ENCODE data around the gene UBE2R2. TPM values are rescaled to one million over a fixed set of nuclear protein-coding genes. Genes with fewer than 3 reads are reported as not detected.

The UBE2R2 gene
- total and polyA plus RNA-seq, 2 donors: 13.6 to 30.1 TPM

DNA sequence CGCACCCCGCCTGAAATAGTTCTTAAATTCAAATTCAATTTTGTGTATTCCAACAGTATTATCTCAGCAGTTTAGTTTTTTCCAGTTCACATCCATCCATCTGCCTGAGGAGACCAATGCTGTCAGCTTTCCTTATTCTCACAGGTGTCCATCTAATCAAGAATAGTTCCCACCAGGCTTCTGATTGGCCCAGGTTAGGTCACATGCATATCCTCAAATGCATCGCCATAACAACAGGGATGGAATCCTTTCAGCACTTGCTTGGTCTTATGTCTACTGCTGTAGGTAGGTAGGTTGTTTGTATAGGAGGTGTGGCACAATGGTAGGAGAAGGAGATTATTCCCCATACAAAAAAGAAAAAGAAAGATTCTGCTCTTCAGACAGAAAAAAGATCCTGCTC is 91.2 kb downstream of the UBE2R2 start:
- Histone ChIP-seq H3K4me1 (ENCODE audit: control insufficient read depth in 2 of 2, insufficient read depth in 2 of 2, low read length in 2 of 2) (no peaks in the 10 kb centered on the region), H3K4me3 (ENCODE audit: low read length in 2 of 2) (no peak overlapping the region), H3K27ac (ENCODE audit: low read depth in 1 of 2, low read length in 1 of 2) (no peak overlapping the region), H3K9me3 (ENCODE audit: control insufficient read depth in 2 of 2, insufficient read depth in 1 of 2, low read length in 1 of 2) (no peaks in the 10 kb centered on the region), H3K36me3 (ENCODE audit: control insufficient read depth in 2 of 2, insufficient read depth in 2 of 2, low read length in 1 of 2) (peaks cover 8 to 47% of the 10 kb centered on the region in 2 donors), H3K27me3 (ENCODE audit: control insufficient read depth in 2 of 2, insufficient read depth in 1 of 2, low read length in 1 of 2) (no peaks in the 10 kb centered on the region)
- 96% methylated on average over 3 of the region's 3 CpGs for WGBS
- no peak for DNase-seq (ENCODE audit: low read depth in 6 of 9, low spot score in 9 of 9)

DNA sequence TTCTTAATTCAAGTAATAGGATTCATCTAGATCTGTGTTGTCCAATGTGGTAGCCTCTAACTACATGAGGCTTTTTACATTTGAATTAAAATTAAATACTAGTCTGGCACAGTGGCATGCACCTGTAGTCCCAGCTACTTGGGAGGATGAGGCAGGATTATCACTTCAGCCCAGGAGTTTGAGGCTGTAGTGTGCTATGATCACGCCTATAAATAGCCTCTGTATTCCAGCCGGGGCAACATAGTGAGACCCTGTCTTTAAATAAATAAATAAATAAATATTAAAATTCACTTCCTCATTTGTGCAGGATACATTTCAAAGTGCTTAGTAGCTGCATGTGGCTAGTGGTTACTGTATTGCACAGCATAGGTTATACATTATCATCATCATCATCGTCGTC is 91.8 kb downstream of the UBE2R2 start:
- WGBS: 98% methylated on average over 4 of the region's 4 CpGs
- Histone ChIP-seq H3K27ac (ENCODE audit: low read depth in 1 of 2, low read length in 1 of 2) (no peak overlapping the region), H3K4me3 (ENCODE audit: low read length in 2 of 2) (no peak overlapping the region), H3K9me3 (ENCODE audit: control insufficient read depth in 2 of 2, insufficient read depth in 1 of 2, low read length in 1 of 2) (no peaks in the 10 kb centered on the region), H3K27me3 (ENCODE audit: control insufficient read depth in 2 of 2, insufficient read depth in 1 of 2, low read length in 1 of 2) (no peaks in the 10 kb centered on the region), H3K36me3 (ENCODE audit: control insufficient read depth in 2 of 2, insufficient read depth in 2 of 2, low read length in 1 of 2) (peaks cover 11 to 50% of the 10 kb centered on the region in 2 donors), H3K4me1 (ENCODE audit: control insufficient read depth in 2 of 2, insufficient read depth in 2 of 2, low read length in 2 of 2) (no peaks in the 10 kb centered on the region)
- no peak for DNase-seq (ENCODE audit: low read depth in 6 of 9, low spot score in 9 of 9)

DNA sequence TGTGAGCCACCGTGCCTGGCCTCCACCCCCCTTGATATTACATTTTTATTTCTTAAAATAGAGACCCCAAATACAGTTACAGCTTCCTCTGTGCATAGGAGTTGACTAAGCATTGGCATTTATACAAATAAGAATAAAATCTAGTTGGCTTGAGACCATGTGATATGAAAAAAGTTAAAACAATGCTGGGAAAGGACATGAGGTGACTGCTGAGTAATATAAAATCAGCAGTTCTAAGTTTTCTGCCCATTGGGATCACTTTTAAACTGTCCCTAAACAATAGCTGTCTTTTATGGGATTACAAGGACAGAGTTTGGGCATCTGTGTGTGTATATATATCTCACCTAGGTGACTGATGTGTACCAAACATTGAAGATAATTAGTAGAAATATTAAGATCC is 96.6 kb downstream of the UBE2R2 start:
- Histone ChIP-seq H3K36me3 (ENCODE audit: control insufficient read depth in 2 of 2, insufficient read depth in 2 of 2, low read length in 1 of 2) (peaks cover 40 to 60% of the 10 kb centered on the region in 2 donors), H3K4me1 (ENCODE audit: control insufficient read depth in 2 of 2, insufficient read depth in 2 of 2, low read length in 2 of 2) (no peaks in the 10 kb centered on the region), H3K27ac (ENCODE audit: low read depth in 1 of 2, low read length in 1 of 2) (no peak overlapping the region), H3K4me3 (ENCODE audit: low read length in 2 of 2) (no peak overlapping the region), H3K27me3 (ENCODE audit: control insufficient read depth in 2 of 2, insufficient read depth in 1 of 2, low read length in 1 of 2) (no peaks in the 10 kb centered on the region), H3K9me3 (ENCODE audit: control insufficient read depth in 2 of 2, insufficient read depth in 1 of 2, low read length in 1 of 2) (no peaks in the 10 kb centered on the region)
- WGBS: 100% methylated on average over 1 of the region's 1 CpG
- DNase-seq (ENCODE audit: low read depth in 6 of 9, low spot score in 9 of 9): no peak

DNA sequence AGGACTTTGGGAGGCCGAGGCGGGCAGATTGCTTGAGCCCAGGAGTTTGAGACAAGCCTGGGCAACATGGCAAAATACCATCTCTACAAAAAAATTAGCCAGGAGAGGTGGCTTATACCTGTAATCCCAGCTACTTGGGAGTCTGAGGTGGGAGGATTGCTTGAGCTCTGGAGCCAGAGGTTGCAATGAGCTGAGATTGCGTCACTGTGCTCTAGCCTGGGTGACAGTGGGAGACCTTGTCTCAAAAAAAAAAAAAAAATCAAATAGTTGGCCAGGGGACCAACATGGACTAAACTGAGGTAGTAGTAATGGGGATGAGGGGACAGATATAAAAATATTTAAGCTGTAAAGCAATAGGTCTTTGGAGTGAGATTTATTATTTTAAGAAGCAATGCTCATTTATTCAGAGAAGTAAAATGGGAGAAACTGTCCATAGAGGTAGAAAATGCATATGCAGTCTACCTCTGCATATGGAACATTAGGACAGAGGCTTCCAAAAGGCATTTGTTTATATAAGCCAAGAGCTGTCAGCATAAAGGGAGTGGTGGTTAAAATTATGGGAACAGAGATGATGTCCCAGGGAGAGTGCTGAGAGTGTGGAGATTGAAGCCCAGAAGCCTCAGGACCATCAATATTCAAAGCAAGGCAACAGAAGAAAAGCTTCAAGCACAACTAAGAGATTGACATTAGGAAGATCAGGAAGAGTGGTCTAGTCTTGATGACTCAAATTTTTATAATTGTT is 98.1 kb downstream of the UBE2R2 start:
- Histone ChIP-seq H3K27ac (ENCODE audit: low read depth in 1 of 2, low read length in 1 of 2) (no peak overlapping the region), H3K27me3 (ENCODE audit: control insufficient read depth in 2 of 2, insufficient read depth in 1 of 2, low read length in 1 of 2) (no peaks in the 10 kb centered on the region), H3K4me1 (ENCODE audit: control insufficient read depth in 2 of 2, insufficient read depth in 2 of 2, low read length in 2 of 2) (no peaks in the 10 kb centered on the region), H3K4me3 (ENCODE audit: low read length in 2 of 2) (no peak overlapping the region), H3K9me3 (ENCODE audit: control insufficient read depth in 2 of 2, insufficient read depth in 1 of 2, low read length in 1 of 2) (no peaks in the 10 kb centered on the region), H3K36me3 (ENCODE audit: control insufficient read depth in 2 of 2, insufficient read depth in 2 of 2, low read length in 1 of 2) (peaks cover 48 to 68% of the 10 kb centered on the region in 2 donors)
- DNase-seq (ENCODE audit: low read depth in 6 of 9, low spot score in 9 of 9): no peak
- WGBS: 98% methylated on average over 3 of the region's 3 CpGs

DNA sequence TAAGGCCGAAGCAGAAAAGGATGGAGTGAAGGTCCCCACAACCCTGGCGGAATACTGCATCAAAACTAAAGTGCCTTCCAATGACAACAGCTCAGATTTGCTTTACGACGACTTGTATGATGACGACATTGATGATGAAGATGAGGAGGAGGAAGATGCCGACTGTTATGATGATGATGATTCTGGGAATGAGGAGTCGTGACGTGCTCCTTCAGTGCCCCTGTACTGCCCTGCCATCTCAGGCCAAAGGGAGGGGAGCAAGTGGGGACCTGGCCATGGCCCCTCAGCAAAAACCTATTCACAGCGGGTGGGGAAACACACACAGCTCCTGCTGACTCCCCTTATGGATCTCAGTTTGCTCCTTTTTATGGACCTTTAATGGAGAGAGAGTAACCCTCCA is 100.1 kb downstream of the UBE2R2 start:
- Histone ChIP-seq H3K9me3 (ENCODE audit: control insufficient read depth in 2 of 2, insufficient read depth in 1 of 2, low read length in 1 of 2) (no peaks in the 10 kb centered on the region), H3K36me3 (ENCODE audit: control insufficient read depth in 2 of 2, insufficient read depth in 2 of 2, low read length in 1 of 2) (peaks cover 63 to 84% of the 10 kb centered on the region in 2 donors), H3K27me3 (ENCODE audit: control insufficient read depth in 2 of 2, insufficient read depth in 1 of 2, low read length in 1 of 2) (no peaks in the 10 kb centered on the region), H3K4me1 (ENCODE audit: control insufficient read depth in 2 of 2, insufficient read depth in 2 of 2, low read length in 2 of 2) (no peaks in the 10 kb centered on the region), H3K27ac (ENCODE audit: low read depth in 1 of 2, low read length in 1 of 2) (no peak overlapping the region), H3K4me3 (ENCODE audit: low read length in 2 of 2) (no peak overlapping the region)
- no peak for DNase-seq (ENCODE audit: low read depth in 6 of 9, low spot score in 9 of 9)
- WGBS: 98% methylated on average over 9 of the region's 9 CpGs

DNA sequence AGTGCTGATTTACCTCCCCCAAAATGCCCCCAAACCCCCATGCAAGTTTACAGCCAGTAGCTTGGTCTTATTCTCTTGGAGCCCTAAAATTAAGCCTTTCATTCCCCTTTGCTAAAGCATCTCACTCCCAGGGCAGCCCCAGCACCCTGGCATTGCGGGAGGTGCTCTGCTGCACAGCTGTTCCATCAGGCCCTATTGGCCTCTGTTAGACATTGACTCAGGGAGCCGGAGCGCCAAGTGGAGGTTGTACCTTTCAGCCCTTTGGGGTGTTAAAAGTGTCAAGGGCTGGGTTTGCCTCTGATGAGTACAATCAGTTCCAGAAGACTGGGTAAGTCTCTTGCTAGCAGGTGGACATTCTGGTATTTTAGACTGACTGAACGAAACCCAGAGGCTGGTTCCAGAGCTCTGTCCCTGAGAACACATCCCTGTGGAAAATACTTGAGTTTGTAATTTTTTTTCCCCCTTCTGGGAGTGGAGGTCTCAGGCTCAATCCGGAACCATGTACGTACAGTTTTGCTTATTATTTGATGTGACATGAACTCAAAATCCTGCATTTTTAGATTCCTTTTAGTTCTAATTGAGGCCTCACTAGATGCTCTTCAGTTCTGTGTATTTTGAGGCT is 102.4 kb downstream of the UBE2R2 start:
- Histone ChIP-seq H3K36me3 (ENCODE audit: control insufficient read depth in 2 of 2, insufficient read depth in 2 of 2, low read length in 1 of 2) (peaks cover 76 to 88% of the 10 kb centered on the region in 2 donors), H3K9me3 (ENCODE audit: control insufficient read depth in 2 of 2, insufficient read depth in 1 of 2, low read length in 1 of 2) (no peaks in the 10 kb centered on the region), H3K27me3 (ENCODE audit: control insufficient read depth in 2 of 2, insufficient read depth in 1 of 2, low read length in 1 of 2) (no peaks in the 10 kb centered on the region), H3K27ac (ENCODE audit: low read depth in 1 of 2, low read length in 1 of 2) (no peak overlapping the region), H3K4me3 (ENCODE audit: low read length in 2 of 2) (no peak overlapping the region), H3K4me1 (ENCODE audit: control insufficient read depth in 2 of 2, insufficient read depth in 2 of 2, low read length in 2 of 2) (no peaks in the 10 kb centered on the region)
- 98% methylated on average over 6 of the region's 6 CpGs for WGBS
- DNase-seq (ENCODE audit: low read depth in 6 of 9, low spot score in 9 of 9): no peak

DNA sequence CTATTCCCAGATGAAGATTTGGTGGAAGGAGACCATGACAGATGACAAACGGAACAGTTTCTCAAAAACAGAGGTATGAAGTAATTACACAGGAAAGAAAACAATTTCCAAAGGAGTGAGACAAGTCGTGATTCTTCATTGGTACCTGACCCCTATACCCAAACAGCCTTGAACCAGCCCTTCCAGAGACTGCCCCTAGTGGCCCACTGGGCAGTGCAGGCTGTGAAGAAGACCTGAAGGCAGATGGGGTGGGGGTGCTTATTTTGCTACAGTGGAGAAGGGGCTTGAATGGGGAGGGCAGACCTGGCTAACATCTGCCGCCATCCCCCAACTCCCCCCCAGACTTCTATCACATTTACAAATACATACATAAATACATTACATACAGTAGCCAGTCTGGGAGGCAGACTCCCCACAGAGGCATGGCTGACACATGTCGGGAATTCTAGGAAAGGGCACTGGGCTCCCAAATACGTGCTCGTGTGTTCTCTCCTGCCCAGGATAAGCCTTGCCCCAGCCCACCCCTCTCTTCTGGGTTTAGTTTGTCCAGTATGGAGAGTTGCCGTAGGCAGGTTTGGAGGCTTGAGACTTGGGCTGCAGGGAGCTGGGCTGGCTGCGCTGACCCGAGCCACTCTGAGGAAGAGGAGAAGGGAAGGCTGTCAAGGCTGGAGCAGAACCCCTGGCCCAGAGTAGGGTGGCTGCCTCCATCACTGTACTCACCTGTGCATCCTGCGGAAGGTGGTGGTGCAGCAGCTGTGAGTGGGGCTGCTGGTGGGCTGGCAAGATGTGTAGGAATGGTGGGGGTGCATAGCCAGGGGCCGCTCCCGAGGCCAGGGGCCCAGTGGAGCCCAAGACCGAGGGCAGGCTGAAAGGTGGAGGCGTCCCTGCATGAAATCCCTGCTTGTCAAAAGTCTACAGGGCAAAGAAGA is 105.3 kb downstream of the UBE2R2 start:
- Histone ChIP-seq H3K27ac (ENCODE audit: low read depth in 1 of 2, low read length in 1 of 2) (no peak overlapping the region), H3K9me3 (ENCODE audit: control insufficient read depth in 2 of 2, insufficient read depth in 1 of 2, low read length in 1 of 2) (no peaks in the 10 kb centered on the region), H3K4me1 (ENCODE audit: control insufficient read depth in 2 of 2, insufficient read depth in 2 of 2, low read length in 2 of 2) (no peaks in the 10 kb centered on the region), H3K27me3 (ENCODE audit: control insufficient read depth in 2 of 2, insufficient read depth in 1 of 2, low read length in 1 of 2) (no peaks in the 10 kb centered on the region), H3K36me3 (ENCODE audit: control insufficient read depth in 2 of 2, insufficient read depth in 2 of 2, low read length in 1 of 2) (peaks cover 86 to 99% of the 10 kb centered on the region in 2 donors), H3K4me3 (ENCODE audit: low read length in 2 of 2) (no peak overlapping the region)
- 97% methylated on average over 14 of the region's 14 CpGs for WGBS
- DNase-seq (ENCODE audit: low read depth in 6 of 9, low spot score in 9 of 9): peak in 3 of 9 donors; percentile 6 to 20 (median 14)

DNA sequence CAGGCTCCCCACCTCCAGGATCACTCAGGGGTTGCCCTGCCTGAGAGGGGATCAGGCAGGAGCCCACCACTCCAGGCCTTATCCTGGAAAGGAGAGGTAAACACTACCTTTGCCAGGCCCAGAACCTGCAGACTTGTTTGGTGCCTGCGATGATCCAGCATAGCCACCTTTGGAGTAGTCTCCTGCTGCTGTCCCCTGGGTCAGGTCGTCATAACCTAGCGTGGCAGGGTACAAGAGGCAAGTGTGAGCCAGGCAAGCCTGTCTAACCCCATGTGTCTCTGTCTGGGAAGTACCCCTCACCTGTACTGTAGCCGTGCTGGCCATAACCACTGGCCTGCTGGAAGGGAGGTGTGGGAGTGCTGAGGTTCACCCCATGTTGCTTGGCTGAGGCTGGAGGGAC is 106.1 kb downstream of the UBE2R2 start:
- Histone ChIP-seq H3K27me3 (ENCODE audit: control insufficient read depth in 2 of 2, insufficient read depth in 1 of 2, low read length in 1 of 2) (no peaks in the 10 kb centered on the region), H3K36me3 (ENCODE audit: control insufficient read depth in 2 of 2, insufficient read depth in 2 of 2, low read length in 1 of 2) (peaks cover 87 to 99% of the 10 kb centered on the region in 2 donors), H3K4me3 (ENCODE audit: low read length in 2 of 2) (no peak overlapping the region), H3K27ac (ENCODE audit: low read depth in 1 of 2, low read length in 1 of 2) (no peak overlapping the region), H3K4me1 (ENCODE audit: control insufficient read depth in 2 of 2, insufficient read depth in 2 of 2, low read length in 2 of 2) (no peaks in the 10 kb centered on the region), H3K9me3 (ENCODE audit: control insufficient read depth in 2 of 2, insufficient read depth in 1 of 2, low read length in 1 of 2) (no peaks in the 10 kb centered on the region)
- DNase-seq (ENCODE audit: low read depth in 6 of 9, low spot score in 9 of 9): no peak
- 98% methylated on average over 4 of the region's 4 CpGs for WGBS

Data from thymus (tissue), 11 donors.